ENCODE data around the gene VSX2. TPM values are rescaled to one million over a fixed set of nuclear protein-coding genes. Genes with fewer than 3 reads are reported as not detected.

VSX2 gene
- total RNA-seq = not detected in 2 replicates

DNA sequence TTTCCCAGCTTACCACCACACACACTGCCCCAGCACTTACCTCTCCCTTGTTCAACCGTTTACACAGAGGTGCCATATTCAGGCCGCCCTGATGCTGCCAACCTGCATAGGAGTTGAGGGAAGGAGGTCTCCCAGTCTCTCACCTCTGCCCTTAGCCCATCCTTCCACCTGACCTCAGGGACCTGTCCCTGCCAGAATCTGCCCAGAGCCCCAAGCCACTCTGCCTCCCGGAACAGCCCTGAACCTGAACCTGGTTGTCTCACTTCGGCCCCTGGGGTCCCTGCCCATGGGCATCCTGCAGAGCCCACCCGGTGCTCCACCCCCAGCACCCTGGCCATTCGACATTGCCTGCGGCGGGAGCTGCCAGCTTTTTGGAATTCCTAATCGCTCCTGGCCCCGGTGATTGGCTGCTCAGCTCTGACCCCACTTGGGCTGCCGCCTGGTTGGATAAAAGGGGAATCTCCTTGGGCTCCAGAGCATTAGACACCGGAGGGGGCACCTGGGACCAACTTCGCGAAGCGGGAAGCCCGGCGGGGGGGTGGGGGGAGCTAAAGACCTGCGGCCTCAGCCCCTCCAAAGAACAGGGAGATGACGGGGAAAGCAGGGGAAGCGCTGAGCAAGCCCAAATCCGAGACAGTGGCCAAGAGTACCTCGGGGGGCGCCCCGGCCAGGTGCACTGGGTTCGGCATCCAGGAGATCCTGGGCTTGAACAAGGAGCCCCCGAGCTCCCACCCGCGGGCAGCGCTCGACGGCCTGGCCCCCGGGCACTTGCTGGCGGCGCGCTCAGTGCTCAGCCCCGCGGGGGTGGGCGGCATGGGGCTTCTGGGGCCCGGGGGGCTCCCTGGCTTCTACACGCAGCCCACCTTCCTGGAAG is at the start of gene VSX2:
TSS of gene VSX2 (plus strand) at position 476 of the 874 bp plus-strand sequence. CDS start at position 589, 113 bp downstream.

DNA sequence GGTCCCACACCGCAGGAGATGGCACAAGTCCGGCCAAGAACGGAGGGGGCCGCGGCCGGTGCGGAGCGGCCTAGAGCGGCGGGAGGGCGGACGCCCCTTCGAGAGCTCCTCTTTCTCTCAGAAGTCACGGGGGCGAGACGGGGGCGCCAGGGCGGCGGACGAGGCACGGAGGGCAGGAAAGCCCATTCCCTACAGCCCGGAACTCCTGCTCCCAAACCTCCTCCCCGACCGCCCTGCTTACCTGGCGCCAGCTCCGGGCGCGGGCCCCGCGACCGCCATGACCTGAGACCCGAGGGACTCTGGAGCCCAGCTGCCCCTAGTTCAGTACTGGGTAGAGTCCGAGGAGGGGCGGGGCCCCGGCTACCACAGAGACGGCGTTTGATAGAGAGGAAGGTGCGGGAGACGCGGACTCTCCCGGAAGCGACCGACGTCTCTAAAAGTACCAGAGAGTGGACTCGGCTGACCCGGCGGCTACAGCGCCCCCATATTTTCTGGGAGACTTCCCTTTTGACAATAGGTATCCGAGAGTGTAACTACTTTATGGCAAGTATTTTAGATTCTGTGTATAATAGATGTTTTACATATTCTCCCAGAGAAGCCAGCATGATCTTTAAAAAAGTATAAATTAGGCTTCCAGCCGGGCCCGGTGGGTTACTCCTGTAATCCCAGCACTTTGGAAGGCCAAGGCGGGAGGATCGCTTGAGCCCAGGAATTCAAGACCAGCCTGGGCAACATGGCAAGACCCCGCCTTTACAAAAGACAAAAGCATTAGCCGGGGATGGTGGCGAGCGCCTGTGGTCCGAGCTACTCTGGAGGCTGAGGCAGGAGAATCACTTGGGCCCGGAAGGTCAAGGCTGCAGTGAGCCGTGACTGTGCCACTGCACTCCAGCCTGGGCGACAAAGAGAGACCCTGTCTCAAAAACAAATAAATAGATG is 63.7 kb downstream of the VSX2 start, which contains the start of gene ABCD4:
TSS of gene ABCD4 (minus strand) at position 301 of the 936 bp plus-strand sequence. CDS start at position 279, 22 bp downstream.

Other genes with a start within 250 kb of the VSX2 start
- gene ENTPD5, start 220.2 kb upstream of the VSX2 start, total RNA-seq = 6.5 and 8.0 TPM in 2 replicates
- gene BBOF1, start 220.1 kb upstream of the VSX2 start, total RNA-seq = 2.3 TPM in 2 replicates
- 4.1 and 10.5 TPM in 2 replicates for gene ALDH6A1, start 155.0 kb upstream of the VSX2 start, total RNA-seq
- gene LIN52, start 154.5 kb upstream of the VSX2 start, total RNA-seq = 3.5 and 6.2 TPM in 2 replicates
- 28.5 and 46.0 TPM in 2 replicates for gene ABCD4, start 63.5 kb downstream of the VSX2 start, total RNA-seq
- not detected in 2 replicates for gene VRTN, start 109.0 kb downstream of the VSX2 start, total RNA-seq
- gene SYNDIG1L, start 186.8 kb downstream of the VSX2 start, total RNA-seq = 0.25 TPM in 1 of 2 replicates, not detected in the other

Data from mesangial cell (primary cell).